Activated CD8-positive, alpha-beta memory T cell treated with anti-CD3 and anti-CD28 coated beads for 48 hours (primary cell): ENCODE data around the gene L1CAM.

Source experiments
- DNase-seq, 3 experiments: peaks; one replicate each; pipeline ENCODE4 v3.0.0-alpha.2; 2020; ENCODE audit warnings: low read depth in 2 of 3, low spot score in 2 of 3

The L1CAM gene

DNA sequence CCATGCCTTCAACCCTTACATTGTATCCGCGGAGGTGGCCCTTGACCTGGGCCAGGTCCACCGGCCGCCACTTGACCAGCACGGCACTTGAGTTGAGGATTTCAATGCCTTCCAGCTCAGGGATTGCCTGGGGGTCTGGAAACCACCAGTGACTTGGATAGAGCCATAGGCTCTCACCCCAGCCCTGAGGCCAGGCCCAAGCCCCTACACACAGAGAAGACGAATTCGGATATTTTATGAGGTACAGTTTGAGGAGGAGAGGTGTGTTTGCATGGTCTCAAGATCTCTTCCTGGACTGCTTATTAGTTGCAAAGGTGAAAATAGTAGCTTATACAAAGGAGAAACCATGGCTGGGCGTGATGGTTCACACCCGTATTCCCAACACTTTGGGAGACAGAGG lies 20.3 kb downstream of the L1CAM start:
- DNase-seq: no peak

GRCh38 chrX:153865321-153865580 lies 20.7 kb downstream of the L1CAM start:
- DNase-seq: no peak

DNA sequence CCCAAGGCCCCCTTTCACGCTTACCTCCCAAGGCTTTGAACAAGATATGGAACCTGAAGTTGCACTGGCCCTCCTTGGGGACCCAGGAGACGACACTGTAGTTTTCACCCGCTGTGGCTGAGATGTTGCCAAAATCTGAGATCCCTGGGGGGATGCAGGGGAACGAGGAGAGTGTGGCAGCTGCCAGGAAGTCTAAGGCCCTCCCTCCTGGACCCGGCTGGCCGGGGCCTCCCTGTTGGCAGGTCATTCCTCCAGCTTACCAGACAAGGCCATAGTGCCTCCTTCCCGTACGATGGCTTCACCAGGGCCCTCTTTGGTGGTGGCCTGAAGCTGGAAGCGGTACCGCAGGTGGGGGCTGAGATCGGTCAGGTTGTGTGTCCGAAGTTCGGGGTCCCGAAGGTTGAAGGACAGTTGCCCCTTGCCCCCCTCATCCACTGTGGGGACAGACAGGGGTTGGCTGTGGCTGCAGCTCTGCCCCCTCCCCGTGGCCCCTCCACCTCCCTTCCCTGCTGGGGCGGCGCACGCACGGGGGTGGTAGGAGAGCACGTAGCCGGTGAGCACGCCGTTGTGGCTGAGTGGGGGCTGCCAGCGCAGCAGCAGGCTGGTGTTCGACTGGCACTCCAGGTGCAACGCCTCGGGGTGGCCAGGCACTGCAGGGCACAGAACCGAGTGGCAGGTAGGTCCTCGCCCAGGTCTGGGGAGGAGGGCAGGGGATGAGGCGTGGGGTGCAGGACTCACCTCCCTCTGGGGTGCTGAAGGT lies 21.2 kb downstream of the L1CAM start:
- DNase-seq: no peak

GRCh38 chrX:153864101-153864500 lies 21.9 kb downstream of the L1CAM start:
- DNase-seq: no peak

GRCh38 chrX:153863251-153863991 lies 22.6 kb downstream of the L1CAM start:
- DNase-seq: no peak

- no peak for DNase-seq
Observed at GRCh38 chrX:153862369-153863250, 23.4 kb downstream of the L1CAM start.

DNA sequence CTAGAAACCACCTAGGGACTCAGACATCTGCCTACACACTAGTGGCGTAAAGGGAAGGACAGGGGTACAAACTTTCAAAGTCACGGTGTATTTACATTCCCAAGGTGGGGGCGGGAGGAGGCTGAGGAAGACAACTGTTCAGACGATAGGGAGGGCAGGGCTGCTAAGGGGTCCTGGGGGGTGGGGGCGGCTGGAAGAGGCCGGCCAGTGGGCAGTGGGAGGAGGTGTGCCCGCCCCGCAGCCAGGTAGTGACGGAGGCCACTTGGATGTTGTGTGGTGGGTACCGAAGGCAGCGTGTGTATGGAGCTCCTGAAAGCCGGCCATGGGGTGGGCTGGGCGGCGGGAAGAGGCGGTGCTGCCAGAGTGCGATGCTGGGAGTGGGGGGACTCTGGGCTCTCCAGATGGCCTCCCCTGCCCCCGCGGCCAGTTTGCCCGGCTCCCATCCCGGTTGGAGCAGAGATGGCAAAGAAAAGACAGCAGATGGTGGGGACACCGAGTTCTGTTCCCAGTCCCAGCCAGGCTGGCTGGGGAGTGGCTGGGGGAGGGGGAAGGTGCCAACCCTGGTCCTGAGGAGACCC lies 24.2 kb downstream of the L1CAM start:
- no peak for DNase-seq

- DNase-seq: no peak
Observed at GRCh38 chrX:153861151-153861550, 24.8 kb downstream of the L1CAM start.

- DNase-seq: no peak
Observed at GRCh38 chrX:153857348-153857903, 28.5 kb downstream of the L1CAM start.

DNA sequence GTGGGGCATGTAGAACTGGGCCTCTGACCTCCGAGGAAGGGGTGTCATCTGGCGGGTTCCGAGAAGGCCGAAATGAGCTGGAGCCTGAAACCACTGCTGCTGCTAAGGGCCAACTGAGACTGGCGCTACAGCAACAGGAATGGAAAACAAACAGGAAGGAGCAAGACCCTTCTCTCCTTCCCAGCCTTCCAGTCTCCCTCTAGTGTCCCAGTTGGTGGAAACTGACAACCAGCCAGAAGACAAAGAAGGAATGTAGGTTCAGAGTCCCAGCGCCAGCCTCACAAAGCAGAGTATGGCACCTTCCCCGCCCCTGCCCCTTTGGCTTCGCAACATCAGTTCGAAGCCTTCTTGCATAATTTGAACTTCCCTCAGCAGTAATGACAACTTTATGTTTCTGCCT lies 31.3 kb downstream of the L1CAM start:
- DNase-seq: no peak

GRCh38 chrX:153853902-153854267 lies 32.1 kb downstream of the L1CAM start:
- DNase-seq: no peak

- no peak for DNase-seq
Observed at GRCh38 chrX:153853180-153853901, 32.6 kb downstream of the L1CAM start.

DNA sequence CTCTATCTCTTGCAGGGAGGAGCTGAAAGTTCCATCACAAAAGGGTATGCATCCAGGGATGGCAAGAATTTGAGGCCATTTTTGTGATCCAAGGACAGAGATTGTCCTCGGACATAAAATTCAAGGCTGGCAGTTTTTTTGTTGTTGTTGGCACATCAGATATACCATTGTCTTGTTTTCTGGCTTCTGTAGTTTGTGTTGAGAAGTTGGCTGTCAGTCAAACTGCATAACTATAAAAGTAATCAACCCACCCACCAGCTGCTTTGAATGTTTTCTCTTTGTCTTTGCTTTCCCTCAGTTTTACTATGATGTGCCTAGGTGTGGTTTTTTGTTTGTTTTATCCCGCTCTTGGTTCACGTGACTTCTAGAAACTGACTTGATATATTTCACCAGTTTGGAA lies 34.0 kb downstream of the L1CAM start:
- DNase-seq: no peak

- no peak for DNase-seq
Observed at GRCh38 chrX:153848325-153848724, 37.6 kb downstream of the L1CAM start.

- DNase-seq: no peak
Observed at GRCh38 chrX:153845842-153846241, 40.1 kb downstream of the L1CAM start.

GRCh38 chrX:153845195-153845594 lies 40.8 kb downstream of the L1CAM start:
- DNase-seq: no peak

- DNase-seq: no peak
Observed at GRCh38 chrX:153844509-153845082, 41.4 kb downstream of the L1CAM start.

DNA sequence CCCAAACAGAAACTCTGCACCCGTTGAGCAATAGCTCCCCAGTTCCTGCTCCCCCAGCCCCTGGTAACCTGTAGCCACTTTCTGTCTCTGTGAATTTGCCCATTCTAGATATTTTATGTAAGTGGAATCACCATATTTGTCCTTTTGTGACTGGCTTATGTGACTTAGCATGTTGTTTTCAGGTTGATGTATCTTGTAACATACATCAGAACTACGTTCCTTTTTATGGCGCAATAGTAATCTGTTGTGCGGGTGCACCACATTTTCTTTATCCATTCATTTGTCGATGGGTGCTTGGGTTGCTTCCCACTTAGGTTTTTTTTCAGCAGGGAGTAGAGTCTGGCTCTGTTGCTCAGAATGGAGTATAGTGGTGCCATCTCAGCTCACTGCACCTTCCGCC lies 49.1 kb downstream of the L1CAM start:
- DNase-seq: no peak

- DNase-seq: no peak
Observed at GRCh38 chrX:153832728-153833127, 53.2 kb downstream of the L1CAM start.

GRCh38 chrX:153831429-153832150 lies 54.4 kb downstream of the L1CAM start:
- no peak for DNase-seq
